ENCODE results near the gene FCER2.

The FCER2 gene

DNA sequence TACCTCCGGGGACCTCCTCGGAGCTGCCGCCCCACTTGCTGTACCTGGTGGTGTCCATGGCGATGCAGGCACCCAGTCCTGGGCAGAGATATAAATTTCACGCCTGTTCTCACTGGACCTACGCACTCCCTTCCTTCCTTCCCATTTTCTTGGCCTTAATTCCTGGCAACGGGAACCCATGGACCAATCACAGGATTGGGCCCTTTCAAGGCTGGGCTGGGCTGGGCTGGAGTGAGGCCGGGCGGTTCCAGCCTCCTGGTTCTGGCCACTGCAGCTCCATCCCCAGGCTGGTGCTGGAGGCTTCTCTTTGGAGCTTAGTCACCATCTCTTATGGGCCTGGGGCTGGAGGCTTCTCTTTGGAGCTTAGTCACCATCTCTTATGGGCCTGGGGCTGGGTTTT lies 30.1 kb upstream of the FCER2 start, which contains the start of gene CLEC4G:
Gene CLEC4G (minus strand): TSS at position 66 of the 400 bp plus-strand sequence. CDS start 8 bp downstream, at position 58.
- no peak for DNase-seq

DNA sequence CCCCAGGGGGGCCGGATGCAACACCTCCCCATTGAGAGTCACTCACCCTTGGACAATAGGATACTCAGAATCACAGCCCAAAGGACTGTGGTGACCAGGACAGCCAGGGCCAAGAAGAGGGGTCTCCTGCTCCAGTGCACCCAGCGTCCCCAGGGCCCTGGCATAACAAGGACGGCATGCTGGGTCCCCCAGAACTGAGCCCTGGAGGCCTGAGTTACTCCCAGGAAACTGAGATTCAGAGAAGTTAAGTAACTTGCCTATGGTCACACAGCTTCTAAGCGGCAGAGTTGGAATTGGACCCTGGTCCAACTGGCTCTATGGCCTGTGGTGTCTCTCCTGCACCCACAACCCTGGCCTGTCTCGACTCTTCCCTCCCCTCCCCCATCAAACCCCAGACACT lies 29.7 kb upstream of the FCER2 start:
- no peak for DNase-seq

DNA sequence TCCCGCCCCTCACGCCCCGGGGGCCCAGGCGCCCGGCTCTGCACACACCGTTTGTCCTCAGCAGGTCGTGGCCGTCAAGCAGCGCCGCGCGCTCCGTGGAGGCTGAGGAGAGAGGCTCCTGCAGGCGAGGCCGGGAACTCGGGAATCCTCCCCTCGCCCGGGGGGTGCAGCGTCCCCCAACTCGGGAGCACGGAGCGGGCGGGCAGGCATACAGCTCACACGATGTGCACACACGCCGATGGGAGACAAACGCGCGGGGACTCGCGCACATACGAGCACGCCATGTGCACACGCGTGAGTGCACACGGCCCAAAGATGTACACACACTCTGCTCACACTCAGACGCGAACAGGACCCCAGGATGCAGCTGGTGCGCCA lies 29.3 kb upstream of the FCER2 start:
- DNase-seq: no peak

DNA sequence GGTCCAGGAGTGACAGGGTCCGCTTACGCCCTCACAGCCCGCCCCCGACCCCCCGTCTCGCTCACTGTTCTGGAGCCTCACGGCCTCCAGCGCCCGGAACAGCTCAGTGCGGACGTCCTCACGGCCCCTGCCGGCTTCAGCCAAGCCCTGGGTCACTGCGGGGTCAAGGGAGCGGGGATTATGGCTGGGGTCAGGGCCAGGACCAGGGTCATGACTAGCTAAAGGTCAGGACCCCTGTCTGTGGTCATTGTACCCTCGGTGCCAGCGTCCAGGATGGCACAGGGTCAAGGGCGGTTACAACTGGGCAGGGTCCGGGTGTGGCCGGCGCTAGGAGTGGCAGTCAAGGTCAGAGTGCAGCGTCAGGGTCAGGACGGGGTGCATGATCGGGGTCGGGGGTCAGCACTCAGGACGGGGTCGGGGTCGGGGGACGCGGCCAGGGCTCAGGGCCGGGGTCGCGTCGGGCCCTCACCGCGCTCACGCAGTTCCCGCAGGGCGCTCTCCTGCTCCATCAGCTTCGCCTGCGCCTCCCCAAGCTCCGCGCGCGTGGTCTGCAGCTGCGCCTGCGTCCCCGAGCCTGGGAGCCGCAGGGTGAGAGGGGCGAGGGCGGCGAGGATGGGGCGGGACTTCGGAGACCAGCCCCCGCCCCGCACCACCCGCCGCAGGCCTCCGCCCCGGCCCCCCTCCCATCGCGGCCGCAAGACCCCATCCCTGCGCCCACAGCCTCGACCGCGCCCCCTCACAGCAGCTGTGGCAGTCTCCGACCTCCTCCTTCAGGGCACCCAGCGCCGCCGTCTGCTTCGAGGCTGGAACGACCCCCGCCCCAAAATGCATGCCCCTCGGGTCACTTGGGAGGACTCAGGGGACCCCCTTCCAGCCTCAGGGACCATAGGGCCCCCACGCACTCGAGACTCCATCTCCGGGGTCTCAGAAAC lies 28.6 kb upstream of the FCER2 start:
- DNase-seq: no peak

DNA sequence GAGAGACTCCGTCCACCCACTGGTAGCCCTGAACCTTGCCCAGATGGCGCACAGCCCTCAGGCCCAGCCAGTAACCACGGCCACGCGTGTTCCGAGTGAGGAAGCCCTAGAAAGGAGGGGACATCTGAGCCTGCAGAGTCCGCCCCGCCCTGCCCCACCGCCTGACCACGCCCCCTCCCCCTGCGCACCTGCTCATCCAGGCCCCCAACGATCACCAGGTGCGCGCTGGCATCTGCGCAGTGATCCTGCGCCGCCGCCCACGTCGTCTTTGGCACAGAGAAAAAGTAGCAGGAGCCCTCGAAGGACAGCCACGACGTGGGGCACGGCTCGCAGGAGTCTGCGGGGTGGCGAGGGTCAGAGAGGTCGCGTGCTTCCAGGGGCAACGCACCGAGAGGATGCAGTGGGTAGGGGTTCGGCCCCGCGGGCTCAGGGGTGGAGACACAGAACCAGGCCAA lies 27.9 kb upstream of the FCER2 start:
- DNase-seq: no peak

DNA sequence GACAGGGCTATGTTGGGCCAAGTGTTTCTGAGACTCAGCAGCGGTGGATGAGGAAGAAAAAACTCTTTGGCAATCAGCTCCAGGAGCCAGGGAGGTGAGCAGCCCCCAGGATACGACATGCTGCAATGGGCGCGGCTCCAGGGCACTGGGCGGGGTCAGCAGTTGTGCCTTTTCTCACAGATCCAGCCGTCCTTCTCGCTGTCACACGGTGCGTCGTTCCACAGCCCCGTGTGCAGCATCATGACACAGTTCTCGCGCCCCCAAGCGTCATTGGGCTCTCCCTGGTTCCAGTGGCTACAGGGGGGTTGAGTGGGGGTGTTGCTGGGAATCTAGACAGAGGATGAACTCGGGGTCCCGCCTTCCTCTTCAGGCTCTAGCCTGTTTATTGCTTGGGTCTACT lies 27.3 kb upstream of the FCER2 start:
- DNase-seq: no peak

DNA sequence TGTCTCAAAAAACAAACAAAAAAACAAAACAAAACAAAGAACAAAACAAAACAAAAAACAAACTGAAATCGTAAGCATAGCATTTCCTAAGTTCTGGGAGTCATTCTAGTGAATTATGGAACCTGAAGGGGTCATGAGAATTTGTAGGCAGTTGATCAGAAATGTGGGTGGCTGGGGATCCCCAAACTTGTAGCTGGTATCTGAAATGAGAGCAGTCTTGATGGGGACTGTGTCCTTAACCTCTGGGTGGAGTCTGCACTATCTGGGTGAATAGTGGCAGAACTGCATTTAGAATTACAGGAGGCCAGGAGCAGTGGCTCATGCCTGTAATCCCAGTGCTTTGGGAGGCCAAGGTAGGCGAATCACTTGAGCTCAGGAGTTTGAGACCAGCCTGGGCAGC lies 23.9 kb upstream of the FCER2 start:
- DNase-seq: no peak

DNA sequence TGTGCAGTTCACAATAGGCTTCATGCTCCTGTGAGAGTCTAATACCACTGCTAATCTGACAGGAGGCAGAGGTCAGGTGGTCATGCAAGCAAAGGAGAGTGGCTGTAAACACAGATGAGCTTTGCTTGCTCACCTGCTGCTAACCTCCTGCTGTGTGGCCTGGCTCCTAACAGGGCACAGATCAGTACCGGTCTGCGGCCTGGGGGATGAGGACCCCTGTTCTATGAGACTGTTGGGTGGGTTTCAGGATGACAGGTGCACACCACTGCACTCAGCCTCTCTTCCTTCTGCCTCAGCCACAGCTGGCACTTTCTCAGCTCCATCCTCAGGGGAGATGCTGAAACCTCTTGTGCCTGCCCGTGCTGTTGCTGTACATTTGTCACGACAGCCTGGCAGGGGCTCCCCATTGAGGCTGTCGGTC lies 20.3 kb upstream of the FCER2 start:
- no peak for DNase-seq

DNA sequence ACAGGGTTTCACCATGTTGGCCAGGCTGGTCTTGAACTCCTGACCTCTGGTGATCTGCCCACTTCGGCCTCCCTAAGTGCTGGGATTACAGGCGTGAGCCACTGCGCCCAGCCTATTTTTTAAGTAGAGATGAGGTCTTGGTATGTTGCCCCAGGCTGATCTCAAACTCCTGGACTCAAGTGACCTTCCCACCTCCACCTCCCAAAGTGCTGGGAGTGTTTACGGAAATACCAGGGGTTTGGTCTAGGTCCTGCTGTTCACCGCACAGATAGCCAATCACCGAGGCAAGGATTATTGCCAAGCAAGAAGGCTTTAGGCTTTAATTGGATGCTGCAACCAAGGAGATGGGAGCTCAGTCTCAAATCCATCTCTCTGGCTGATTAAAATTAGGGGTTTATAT lies 18.4 kb upstream of the FCER2 start:
- no peak for DNase-seq

DNA sequence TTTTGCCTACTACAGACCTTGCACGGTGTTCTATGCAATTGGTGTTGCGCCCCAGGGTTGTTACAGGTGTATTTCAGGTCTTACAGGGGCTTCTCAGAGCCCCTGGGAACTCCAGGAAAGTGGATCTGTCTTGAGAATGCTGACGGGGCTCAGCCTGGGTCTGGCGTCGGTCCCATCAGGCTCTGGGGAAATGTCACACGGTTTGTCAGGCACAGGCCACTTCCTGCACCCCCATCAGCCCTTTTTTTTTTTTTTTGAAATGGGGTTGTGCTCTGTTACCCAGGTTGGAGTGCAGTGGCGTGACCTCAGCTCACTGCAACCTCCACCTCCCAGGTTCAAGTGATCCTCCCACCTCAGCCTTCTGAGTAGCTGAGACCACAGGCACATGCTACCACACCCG lies 16.7 kb upstream of the FCER2 start:
- no peak for DNase-seq

DNA sequence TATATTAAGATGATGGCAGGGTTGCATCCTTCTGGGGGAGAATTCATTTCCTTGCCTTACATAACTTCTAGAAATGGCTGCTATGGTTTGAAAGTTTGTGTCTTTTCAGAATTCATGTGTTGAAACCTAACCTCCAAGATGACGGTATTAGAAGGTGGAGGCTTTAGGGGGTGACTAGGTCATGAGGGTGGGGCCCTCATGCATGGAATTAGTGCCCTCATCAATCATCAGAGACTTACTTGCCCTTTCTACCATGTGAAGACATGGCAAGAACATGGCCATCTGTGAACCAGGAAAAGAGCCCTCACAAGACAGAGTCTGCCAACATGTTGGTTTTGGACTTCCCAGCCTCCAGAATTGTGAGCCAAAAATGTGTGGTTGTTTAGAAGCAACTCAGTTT lies 14.8 kb upstream of the FCER2 start:
- DNase-seq: no peak

DNA sequence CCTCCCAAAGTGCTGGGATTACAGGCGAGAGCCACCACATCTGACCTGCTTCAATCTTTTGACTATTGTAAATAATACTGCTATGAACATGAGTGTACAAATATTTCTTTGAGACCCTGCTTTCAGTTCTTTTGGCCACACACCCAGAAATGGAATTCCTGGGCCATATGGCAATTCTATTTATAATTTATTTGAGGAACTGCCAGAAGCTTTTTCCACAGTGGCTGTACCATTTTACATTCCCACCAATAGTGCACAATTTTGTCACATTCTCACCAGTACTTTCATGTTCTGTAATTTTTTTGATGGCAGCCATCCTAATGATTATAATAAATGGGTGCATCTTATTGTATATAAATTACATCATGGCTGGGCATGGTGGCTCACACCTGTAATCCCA lies 13.7 kb upstream of the FCER2 start:
- DNase-seq: no peak

DNA sequence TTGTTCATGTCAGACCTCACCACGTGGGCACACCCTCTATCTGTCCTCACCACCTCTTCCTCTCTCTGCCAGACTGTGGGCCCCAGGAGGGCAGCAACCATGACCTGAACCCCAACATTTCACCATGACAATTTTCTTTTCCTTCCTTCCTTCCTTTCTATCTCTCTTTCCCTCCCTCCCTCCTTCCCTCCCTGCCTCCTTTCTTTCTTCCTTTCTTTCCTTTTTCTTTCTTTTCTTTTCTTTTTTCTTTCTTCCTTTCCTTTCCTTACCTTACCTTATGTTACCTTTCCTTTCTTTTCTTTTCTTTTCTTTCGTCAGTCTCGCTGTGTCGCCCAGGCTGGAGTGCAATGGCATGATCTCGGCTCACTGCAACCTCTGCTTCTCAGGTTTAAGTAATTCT lies 8.7 kb upstream of the FCER2 start:
- DNase-seq: no peak

DNA sequence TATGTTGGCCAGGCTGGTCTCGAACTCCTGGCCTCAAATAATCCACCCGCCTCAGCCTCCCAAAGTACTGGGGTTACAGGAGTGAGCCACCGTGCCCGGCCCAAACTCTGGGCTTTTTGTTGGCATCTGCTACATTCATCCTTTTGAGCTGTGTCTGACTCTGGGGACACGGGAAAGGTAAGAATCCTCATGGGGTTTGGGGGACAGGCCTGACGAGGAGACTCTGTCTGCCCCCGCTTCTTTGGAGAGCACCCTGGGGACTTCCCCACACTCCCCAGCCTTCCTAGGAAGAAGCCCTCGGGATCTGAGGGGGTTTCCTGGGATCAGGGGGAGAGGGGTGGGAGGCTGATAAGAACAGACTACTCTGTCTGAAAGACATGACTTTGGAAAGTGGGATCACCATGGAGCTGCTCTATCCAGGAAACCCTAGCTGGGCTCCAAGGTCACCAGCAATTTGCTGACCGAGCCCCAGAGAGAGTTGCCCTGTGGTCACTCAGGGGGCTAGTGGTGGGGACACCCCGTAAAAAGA lies 8.1 kb upstream of the FCER2 start:
- no peak for DNase-seq

DNA sequence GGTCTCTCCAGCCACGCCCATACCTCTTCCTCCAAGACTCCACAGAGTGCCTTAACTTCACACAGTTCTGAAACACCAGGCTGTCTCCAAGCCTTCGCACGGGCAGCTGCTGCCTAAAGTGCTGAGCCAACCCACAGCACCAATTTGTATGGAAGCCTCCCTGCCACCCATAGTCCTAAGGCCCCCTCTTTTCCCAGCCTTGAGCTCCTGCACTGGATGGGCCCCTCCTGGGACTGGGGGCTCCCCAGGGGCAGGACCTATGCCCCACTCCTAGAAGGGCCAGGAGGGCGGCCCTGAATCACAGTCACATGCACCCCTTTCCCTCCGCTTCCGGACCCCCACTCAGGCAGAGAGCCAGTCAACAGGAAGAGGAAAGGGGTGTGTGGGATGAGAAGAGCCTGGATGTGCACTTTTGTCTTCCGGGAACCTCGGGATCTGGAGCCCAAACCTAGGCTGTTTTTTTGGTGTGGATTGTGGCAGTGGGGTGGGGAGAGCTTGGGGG lies 5.1 kb upstream of the FCER2 start:
- no peak for DNase-seq

DNA sequence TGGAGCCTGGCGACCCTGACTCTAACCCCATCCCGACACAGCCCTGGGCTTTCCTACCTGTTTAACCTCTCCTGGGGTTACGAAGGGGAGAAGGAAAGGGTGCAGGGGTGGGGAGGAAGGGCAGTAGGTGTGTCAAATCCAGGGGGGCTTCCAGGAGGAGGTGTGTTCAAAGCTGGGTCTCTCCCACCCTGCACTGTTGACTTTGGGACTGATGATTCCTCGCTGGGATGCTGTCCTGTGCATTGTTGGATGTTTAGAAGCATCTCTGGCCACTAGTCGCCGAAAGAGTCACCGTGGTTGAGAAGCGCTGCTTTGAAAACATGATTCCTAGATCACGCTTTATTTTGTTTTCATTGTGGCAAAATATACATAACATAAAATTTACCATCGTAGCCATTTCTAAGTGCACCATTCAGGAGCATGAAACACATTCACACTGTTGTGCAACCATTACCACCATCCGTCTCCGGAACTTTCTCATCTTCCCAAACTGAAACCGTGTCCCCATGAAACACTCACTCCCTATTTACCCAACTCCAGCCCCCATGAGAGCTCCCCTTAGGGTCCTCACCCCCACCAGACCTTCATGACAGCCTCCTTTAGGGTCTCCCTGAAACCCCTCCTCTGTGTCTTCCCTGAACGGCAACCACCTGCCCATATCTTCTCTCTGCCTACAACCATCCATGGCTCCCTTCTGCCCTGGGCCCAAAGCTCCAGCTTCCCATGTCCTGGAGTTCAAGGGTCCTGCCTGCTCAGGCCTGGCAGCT lies 4.4 kb upstream of the FCER2 start:
- DNase-seq: no peak

DNA sequence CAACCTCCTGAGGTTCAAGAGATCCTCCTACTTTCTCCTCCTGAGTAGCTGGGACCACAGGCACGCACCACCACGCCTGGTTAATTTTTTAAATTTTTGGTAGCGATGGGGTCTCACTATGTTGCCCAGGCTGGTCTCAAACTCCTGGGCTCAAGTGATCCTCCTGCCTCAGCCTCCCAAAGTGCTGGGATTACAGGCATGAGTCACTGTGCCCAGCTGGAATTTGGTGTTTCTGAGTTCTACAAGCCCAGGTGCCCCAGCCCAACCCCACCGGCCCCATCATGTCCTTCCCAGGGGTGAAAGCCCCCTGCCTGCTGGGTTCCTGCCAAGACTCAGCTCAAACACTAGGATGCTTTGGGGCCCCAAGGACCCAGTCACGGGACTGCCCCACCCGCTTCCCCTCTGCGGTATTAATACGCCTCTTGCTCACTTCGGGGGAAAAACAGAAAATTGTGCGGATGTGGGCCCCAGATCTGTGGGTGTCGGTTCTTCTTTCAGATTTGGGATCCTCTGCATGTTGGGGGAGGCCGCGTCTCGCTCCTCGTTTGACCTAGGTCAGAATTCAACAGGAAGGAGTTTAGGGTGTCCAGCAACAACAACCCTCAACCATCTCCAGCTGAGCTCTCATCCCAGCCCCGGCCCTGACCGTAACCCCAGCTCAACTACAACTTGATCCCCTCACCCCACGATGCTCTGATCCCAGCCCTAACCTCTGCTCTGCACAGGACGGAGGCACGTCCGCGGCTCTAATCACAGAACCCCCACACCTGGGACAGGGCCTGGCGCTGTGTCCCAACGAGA lies 3.7 kb upstream of the FCER2 start:
- no peak for DNase-seq

DNA sequence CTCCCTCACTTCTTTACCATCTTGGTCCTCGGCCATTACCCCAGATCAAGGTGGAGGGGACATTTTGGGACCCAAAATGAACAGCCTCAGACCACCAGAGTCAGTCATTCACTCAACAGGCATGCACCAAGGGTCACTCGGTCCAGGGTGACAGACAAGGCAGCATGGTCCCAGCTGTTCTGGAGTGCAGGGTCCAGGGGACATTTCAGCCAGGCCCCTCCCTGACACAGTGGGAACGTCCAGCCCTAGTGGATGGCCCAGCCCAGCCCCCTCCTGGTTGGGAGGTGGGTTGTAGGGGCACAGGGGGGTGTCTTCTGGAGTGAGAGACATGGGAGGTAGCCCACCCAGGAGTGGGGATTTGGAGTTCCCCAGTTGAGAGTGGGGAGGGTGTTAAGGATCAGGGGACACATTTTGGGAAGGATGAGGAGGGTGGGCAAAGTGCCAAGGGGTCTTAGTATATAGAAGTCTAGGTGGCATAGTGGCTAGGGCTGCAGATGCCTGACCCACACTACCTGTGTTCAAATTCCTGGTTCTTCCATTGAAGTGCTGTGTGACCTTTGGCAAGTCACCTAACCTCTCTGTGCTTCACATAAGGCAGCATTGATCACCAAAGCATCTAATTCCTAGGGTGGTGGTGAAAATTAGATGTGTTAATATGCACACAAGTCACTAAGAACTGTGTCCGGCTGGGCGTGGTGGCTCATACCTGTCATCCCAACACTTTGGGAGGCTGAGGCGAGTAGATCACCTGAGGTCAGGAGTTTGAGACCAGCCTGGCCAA lies 2.5 kb upstream of the FCER2 start:
- DNase-seq: no peak

DNA sequence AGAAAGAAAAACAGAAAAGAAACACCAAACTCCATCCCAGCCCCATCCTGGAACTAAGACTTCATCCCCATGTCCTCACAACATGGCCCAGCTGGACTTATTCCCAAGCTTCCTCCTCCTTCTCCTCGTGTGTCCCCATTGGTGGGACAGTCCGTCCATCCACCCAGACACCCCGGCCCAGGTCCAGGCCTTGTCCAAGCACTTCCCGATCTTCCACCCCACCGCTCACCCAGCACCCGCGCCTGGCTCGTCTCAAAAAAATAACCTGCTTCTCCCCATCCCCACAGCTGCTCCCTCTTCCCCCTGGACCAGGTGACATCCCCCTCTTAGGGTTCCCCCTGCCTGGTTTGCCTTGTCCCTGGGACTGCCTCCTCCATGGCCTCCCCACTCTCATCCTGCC lies 1.4 kb upstream of the FCER2 start:
- DNase-seq: no peak

DNA sequence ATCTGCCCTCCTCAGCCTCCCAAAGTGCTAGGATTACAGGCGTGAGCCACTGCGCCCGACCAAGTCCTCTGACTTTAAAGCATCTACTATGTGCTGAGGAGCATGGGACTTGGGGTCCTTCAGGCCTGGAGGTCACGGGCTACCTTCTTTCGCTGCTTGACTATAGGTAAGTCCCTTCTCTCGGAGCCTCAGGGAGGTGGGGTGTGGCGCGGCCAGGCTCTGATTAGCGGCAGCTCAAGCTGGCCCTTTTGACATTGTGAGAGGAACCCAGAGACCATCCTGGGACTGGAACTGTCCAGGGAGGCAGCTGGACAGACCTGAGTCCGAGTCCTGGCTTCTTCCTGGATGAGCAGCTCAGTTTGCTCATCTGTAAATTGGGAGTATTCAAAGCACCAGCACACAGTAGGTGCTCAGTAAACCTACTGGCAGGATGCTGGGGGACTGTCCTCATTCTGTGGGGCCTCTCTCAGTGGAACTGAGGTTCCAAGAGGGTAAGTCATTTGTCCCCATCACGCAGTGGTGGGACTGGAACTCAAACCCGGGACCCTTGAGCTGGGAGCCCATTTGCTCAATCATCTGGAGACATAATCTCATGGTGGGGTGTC lies 780 bp downstream of the FCER2 start:
- no peak for DNase-seq

All from fibroblast of skin of abdomen (primary cell).